T-cell (primary cell): ENCODE measurements around the gene STARD3. TPM values are rescaled to one million over a fixed set of nuclear protein-coding genes. Genes with fewer than 3 reads are reported as not detected.

Source experiments
- ATAC-seq, 4 experiments: fragments of 200-7000 bp in 3 of 4; fragments of 150-1000 bp in 1 of 4; cut with Tn5 transposase; replicated peaks in 1 of 4; 1 replicate in 3 of 4; 2 replicates in 1 of 4; pipeline ENCODE4 v1.10.0; 2021; ENCODE audit warnings: moderate library complexity in 3 of 4, mild to moderate bottlenecking in 2 of 4, moderate number of reproducible peaks in 1 of 4
- CTCF ChIA-PET, 2 donors: fragments of 300-600 bp; sonication (Branson Sonifier 250); formaldehyde crosslinking; loops; one replicate each; lab custom pipeline; 2022; ENCODE audit warnings: antibody characterized with exemption in 2 of 2; lab: Charles Lee
- POLR2A ChIA-PET, 2 donors: fragments of 300-600 bp; sonication (Branson Sonifier 250); formaldehyde crosslinking; loops; one replicate each; lab custom pipeline; 2022; ENCODE audit warnings: antibody characterized with exemption in 2 of 2; lab: Charles Lee
- DNase-seq, 35 experiments: peaks; one replicate each; pipeline versions ENCODE4 v3.0.0 to v3.0.0-alpha.2; 2013 to 2023
- H3K27ac ChIP-seq: one replicate; pipeline ENCODE4 v1.5.1; 2013; ENCODE audit warnings: low read length
- H3K27me3 ChIP-seq, 2 experiments: replicated peaks in 1 of 2; 1 replicate in 1 of 2; 2 replicates in 1 of 2; pipeline versions ENCODE4 v1.6.1 to v1.7.0; 2013; ENCODE audit warnings: low read length in 1 of 2, mixed read lengths in 1 of 2; ENCODE audit not compliant: control insufficient read depth in 2 of 2, insufficient read depth in 2 of 2; ENCODE audit errors: extremely low read depth in 1 of 2
- H3K36me3 ChIP-seq, 2 donors: 1 replicate in 1 of 2; 2 replicates in 1 of 2; pipeline versions ENCODE4 v1.6.1 to v1.7.0; 2013; ENCODE audit warnings: low read length in 1 of 2; ENCODE audit not compliant: control insufficient read depth in 2 of 2, insufficient read depth in 1 of 2; ENCODE audit errors: extremely low read depth in 1 of 2
- H3K4me1 ChIP-seq, 2 experiments: 1 replicate in 1 of 2; 2 replicates in 1 of 2; pipeline versions ENCODE4 v1.6.1 to v1.7.0; 2013; ENCODE audit warnings: low read length in 2 of 2, mixed read lengths in 1 of 2; ENCODE audit not compliant: insufficient read depth in 2 of 2, control insufficient read depth in 1 of 2; ENCODE audit errors: extremely low read depth in 1 of 2
- H3K4me3 ChIP-seq, 2 donors: 1 replicate in 1 of 2; 2 replicates in 1 of 2; pipeline versions ENCODE4 v1.5.1 to v1.7.0; 2013; ENCODE audit warnings: mild to moderate bottlenecking in 2 of 2, low read length in 1 of 2, moderate library complexity in 1 of 2; ENCODE audit not compliant: control insufficient read depth in 1 of 2; ENCODE audit errors: extremely low read depth in 1 of 2
- H3K9me3 ChIP-seq: 2 replicates; pipeline ENCODE4 v1.7.0; 2013
- H3K27ac Mint-ChIP-seq, 2 donors: one replicate each; pipeline ENCODE4 v1.8.0; 2020 to 2021; ENCODE audit warnings: mild to moderate bottlenecking in 2 of 2, mixed read lengths in 2 of 2
- H3K27me3 Mint-ChIP-seq, 2 donors: one replicate each; pipeline ENCODE4 v1.8.0; 2021 to 2022; ENCODE audit warnings: mixed read lengths in 2 of 2
- H3K36me3 Mint-ChIP-seq: one replicate; pipeline ENCODE4 v1.8.0; 2021; ENCODE audit warnings: mixed read lengths
- H3K4me1 Mint-ChIP-seq, 3 donors: one replicate each; pipeline ENCODE4 v1.8.0; 2020 to 2022; ENCODE audit warnings: mixed read lengths in 3 of 3, mild to moderate bottlenecking in 1 of 3
- H3K4me3 Mint-ChIP-seq, 3 donors: one replicate each; pipeline ENCODE4 v1.8.0; 2020 to 2022; ENCODE audit warnings: mild to moderate bottlenecking in 3 of 3, mixed read lengths in 3 of 3, moderate library complexity in 3 of 3
- H3K9me3 Mint-ChIP-seq, 3 donors: one replicate each; pipeline ENCODE4 v1.8.0; 2020 to 2022; ENCODE audit warnings: mixed read lengths in 3 of 3
- WGBS: methylation state at CpG from one replicate; pipeline ENCODE4 v1.1.5; 2013; ENCODE audit warnings: missing lambda C conversion rate; ENCODE audit not compliant: insufficient coverage; 5-methylcytosine and 5-hydroxymethylcytosine counted together
- total RNA-seq, 35 experiments: library from RNA in 6 of 35; stranded (reverse) in 6 of 35; fragments of 120-200 nt in 1 of 35; gene quantifications; one replicate each; pipeline versions ENCODE4 v1.2.1 to v1.2.4 and lab custom pipeline; 2013 to 2026

The STARD3 gene
- total RNA-seq, 5 donors from 2014 or later (not counting 1 experiment from before 2014, with no cell fraction given) = 81.3 to 146 (median 99.7) TPM

GRCh38 chr17:39627047-39627711, 9.8 kb upstream of the STARD3 start:
- peaks cover 28 to 34% (median 30%) of the 10 kb centered on the region in 3 donors for H3K4me1 Mint-ChIP-seq
- Histone ChIP-seq H3K27ac (no peak overlapping the region), H3K36me3 (no peaks in the 10 kb centered on the region), H3K27me3 (peaks cover 0 to 77% of the 10 kb centered on the region in 2 experiments), H3K9me3 (no peaks in the 10 kb centered on the region), H3K4me1 (peaks cover 19 to 39% of the 10 kb centered on the region in 2 experiments), H3K4me3 (peak overlapping the region in 1 of 2 donors; percentile 59)
- peak overlapping the region; percentile 46 to 66 (median 49) for H3K4me3 Mint-ChIP-seq
- H3K36me3 Mint-ChIP-seq = no peaks in the 10 kb centered on the region
- DNase-seq (no peak), ATAC-seq (no peak)
- POLR2A ChIA-PET = interaction anchor here (0.5 to 1.6 kb wide), 3 partner anchors 8 to 235 kb away, joined by 3 to 9 read pairs (median 4); no protein-coding TSS in a partner anchor
- no peaks in the 10 kb centered on the region for H3K9me3 Mint-ChIP-seq
- H3K27me3 Mint-ChIP-seq = peaks cover 40 to 43% of the 10 kb centered on the region in 2 donors
- no peak overlapping the region for H3K27ac Mint-ChIP-seq
- WGBS = 13% methylated on average over 62 of the region's 72 CpGs
- CTCF ChIA-PET = interaction anchor here in 1 of 2 donors (0.7 kb wide), 1 partner anchor 76 kb away, joined by 3 read pairs; no protein-coding TSS in a partner anchor

GRCh38 chr17:39627712-39628516, 9.0 kb upstream of the STARD3 start:
- Histone ChIP-seq H3K27me3 (peaks cover 0 to 83% of the 10 kb centered on the region in 2 experiments), H3K4me1 (peaks cover 21 to 33% of the 10 kb centered on the region in 2 experiments), H3K9me3 (no peaks in the 10 kb centered on the region), H3K4me3 (no peak overlapping the region), H3K27ac (no peak overlapping the region), H3K36me3 (no peaks in the 10 kb centered on the region)
- POLR2A ChIA-PET = interaction anchor here (0.5 to 1.6 kb wide), 3 partner anchors 9 to 29 kb away, joined by 4 to 9 read pairs (median 4); no protein-coding TSS in a partner anchor
- peaks cover 22 to 27% (median 23%) of the 10 kb centered on the region in 3 donors for H3K4me1 Mint-ChIP-seq
- CTCF ChIA-PET = interaction anchor here (0.5 to 1.4 kb wide), 6 partner anchors 8 to 124 kb away, joined by 3 to 5 read pairs (median 3); no protein-coding TSS in a partner anchor
- ATAC-seq (no peak), DNase-seq (no peak)
- peak overlapping the region in 2 of 3 donors; percentile 21 to 30 for H3K4me3 Mint-ChIP-seq
- no peak overlapping the region for H3K27ac Mint-ChIP-seq
- H3K27me3 Mint-ChIP-seq = peaks cover 40 to 43% of the 10 kb centered on the region in 2 donors
- no peaks in the 10 kb centered on the region for H3K9me3 Mint-ChIP-seq
- no peaks in the 10 kb centered on the region for H3K36me3 Mint-ChIP-seq
- WGBS = 95% methylated on average over 11 of the region's 16 CpGs

DNA sequence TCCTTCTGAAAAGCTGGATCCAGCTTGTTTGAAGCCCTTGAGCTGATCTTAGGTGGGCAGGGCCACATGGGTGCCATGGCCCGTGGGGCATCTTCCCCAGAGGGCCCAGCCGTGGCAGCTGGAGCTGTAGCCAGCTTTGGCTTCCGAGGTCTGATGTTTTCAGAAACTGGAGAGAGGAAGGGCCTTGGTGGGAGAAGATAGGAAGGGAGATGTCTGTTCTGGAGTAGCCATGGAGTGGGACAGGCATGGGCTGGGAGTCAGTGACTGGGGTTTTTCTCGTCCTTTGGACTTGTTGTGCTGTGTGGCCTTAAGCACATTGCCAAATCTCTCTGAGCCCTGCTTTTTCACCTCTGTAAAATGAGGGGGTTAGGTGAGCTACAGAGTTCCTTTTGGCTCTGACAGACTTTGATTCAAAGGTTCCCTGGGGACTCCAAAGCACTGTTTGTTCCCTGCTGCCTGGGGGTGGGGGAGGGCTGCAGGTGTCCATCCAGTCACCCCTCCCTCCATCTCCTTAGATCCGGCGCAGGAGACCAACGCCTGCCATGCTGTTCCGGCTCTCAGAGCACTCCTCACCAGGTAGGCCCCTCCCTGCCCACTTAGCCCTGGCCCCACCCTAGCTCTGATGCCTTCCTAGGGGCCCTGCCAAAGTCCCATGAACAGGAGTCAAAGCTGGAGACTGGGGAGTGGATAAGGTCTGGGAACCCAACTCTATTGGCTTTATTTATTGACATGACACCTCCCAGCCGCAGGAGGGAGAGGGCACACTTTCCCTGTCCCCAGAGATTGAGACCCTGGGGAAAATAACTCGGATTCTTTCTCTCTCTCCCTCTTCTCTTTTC, 8.1 kb upstream of the STARD3 start:
- DNase-seq (no peak), ATAC-seq (no peak)
- Histone ChIP-seq H3K36me3 (no peaks in the 10 kb centered on the region), H3K27me3 (peaks cover 0 to 88% of the 10 kb centered on the region in 2 experiments), H3K27ac (no peak overlapping the region), H3K4me3 (no peak overlapping the region), H3K9me3 (no peaks in the 10 kb centered on the region), H3K4me1 (peaks cover 15 to 23% of the 10 kb centered on the region in 2 experiments)
- POLR2A ChIA-PET = interaction anchor here in 1 of 2 donors (1.6 kb wide), 1 partner anchor 10 kb away, joined by 9 read pairs; no protein-coding TSS in a partner anchor
- Mint-ChIP-seq H3K4me1 (peaks cover 16 to 20% (median 17%) of the 10 kb centered on the region in 3 donors), H3K4me3 (no peak overlapping the region), H3K9me3 (no peaks in the 10 kb centered on the region), H3K27ac (no peak overlapping the region), H3K36me3 (no peaks in the 10 kb centered on the region), H3K27me3 (peaks cover 40 to 43% of the 10 kb centered on the region in 2 donors)
- CTCF ChIA-PET = interaction anchor here (0.9 to 1.4 kb wide), 3 partner anchors 9 to 81 kb away, joined by 3 to 5 read pairs (median 4); no protein-coding TSS in a partner anchor
- WGBS = 73% methylated on average over 4 of the region's 10 CpGs

DNA sequence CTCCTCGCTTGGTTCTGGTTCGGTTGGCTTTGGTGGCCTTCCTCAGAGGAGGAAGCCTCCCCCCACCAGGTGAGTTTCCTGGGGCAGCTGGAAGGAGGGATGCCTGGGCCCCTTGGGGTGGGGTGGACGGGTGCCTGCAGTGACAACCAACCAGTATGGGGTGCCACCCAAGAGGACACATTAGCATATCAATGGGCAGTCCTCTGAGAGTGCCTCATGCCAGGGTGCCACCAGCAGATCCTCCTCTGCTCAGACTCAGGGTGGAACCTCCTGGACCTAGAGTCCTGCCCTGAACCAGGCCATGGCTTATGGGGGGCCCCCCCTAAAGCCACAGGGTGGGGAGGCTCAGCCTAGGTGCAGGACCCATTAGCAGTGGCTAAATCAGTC, 7.5 kb upstream of the STARD3 start:
- peaks cover 0 to 87% of the 10 kb centered on the region in 2 experiments for H3K27me3 ChIP-seq
- H3K27ac Mint-ChIP-seq = no peak overlapping the region
- CTCF ChIA-PET = interaction anchor here in 1 of 2 donors (0.6 to 1.4 kb wide), 2 partner anchors 11 to 38 kb away, joined by 4 to 10 read pairs; no protein-coding TSS in a partner anchor
- H3K27me3 Mint-ChIP-seq = peaks cover 39 to 43% of the 10 kb centered on the region in 2 donors
- H3K4me3 ChIP-seq = no peak overlapping the region
- H3K36me3 ChIP-seq = no peaks in the 10 kb centered on the region
- H3K9me3 Mint-ChIP-seq = no peaks in the 10 kb centered on the region
- DNase-seq (no peak), ATAC-seq (no peak)
- no peak overlapping the region for H3K27ac ChIP-seq
- no peaks in the 10 kb centered on the region for H3K9me3 ChIP-seq
- POLR2A ChIA-PET = no interaction called here
- peaks cover 19 to 22% (median 21%) of the 10 kb centered on the region in 3 donors for H3K4me1 Mint-ChIP-seq
- WGBS = 50% methylated on average over 1 of the region's 3 CpGs
- no peak overlapping the region for H3K4me3 Mint-ChIP-seq
- H3K4me1 ChIP-seq = peaks cover 18 to 23% of the 10 kb centered on the region in 2 experiments
- no peaks in the 10 kb centered on the region for H3K36me3 Mint-ChIP-seq

GRCh38 chr17:39629898-39630297, 7.0 kb upstream of the STARD3 start:
- H3K36me3 Mint-ChIP-seq = no peaks in the 10 kb centered on the region
- H3K4me1 Mint-ChIP-seq = peaks cover 22 to 24% (median 22%) of the 10 kb centered on the region in 3 donors
- no peak for ATAC-seq
- H3K27ac ChIP-seq = no peak overlapping the region
- H3K27ac Mint-ChIP-seq = no peak overlapping the region
- H3K4me1 ChIP-seq = peaks cover 18 to 27% of the 10 kb centered on the region in 2 experiments
- H3K27me3 Mint-ChIP-seq = peaks cover 35 to 43% of the 10 kb centered on the region in 2 donors
- H3K27me3 ChIP-seq = peaks cover 0 to 83% of the 10 kb centered on the region in 2 experiments
- WGBS = 90% methylated on average over 7 of the region's 12 CpGs
- H3K4me3 ChIP-seq = no peak overlapping the region
- H3K4me3 Mint-ChIP-seq = no peak overlapping the region
- no peaks in the 10 kb centered on the region for H3K9me3 ChIP-seq
- H3K36me3 ChIP-seq = no peaks in the 10 kb centered on the region
- no peak for DNase-seq
- POLR2A ChIA-PET = no interaction called here
- no peaks in the 10 kb centered on the region for H3K9me3 Mint-ChIP-seq
- CTCF ChIA-PET = interaction anchor here (0.6 to 5.7 kb wide), 2 partner anchors 8 to 37 kb away, joined by 10 to 40 read pairs; no protein-coding TSS in a partner anchor
